Measurements from ENCODE around the gene C10orf71.

GRCh38 chr10:49289480-49289879, 9.5 kb upstream of the C10orf71 start:
- TF ChIP-seq, protein P1, sequence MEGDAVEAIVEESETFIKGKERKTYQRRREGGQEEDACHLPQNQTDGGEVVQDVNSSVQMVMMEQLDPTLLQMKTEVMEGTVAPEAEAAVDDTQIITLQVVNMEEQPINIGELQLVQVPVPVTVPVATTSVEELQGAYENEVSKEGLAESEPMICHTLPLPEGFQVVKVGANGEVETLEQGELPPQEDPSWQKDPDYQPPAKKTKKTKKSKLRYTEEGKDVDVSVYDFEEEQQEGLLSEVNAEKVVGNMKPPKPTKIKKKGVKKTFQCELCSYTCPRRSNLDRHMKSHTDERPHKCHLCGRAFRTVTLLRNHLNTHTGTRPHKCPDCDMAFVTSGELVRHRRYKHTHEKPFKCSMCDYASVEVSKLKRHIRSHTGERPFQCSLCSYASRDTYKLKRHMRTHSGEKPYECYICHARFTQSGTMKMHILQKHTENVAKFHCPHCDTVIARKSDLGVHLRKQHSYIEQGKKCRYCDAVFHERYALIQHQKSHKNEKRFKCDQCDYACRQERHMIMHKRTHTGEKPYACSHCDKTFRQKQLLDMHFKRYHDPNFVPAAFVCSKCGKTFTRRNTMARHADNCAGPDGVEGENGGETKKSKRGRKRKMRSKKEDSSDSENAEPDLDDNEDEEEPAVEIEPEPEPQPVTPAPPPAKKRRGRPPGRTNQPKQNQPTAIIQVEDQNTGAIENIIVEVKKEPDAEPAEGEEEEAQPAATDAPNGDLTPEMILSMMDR (IDR thresholded peaks at IDR 0.05) = no peak
- TF ChIP-seq POLR2A (IDR thresholded peaks at IDR 0.05) = no peak

Data from testis (tissue), 2 donors.